ENCODE results near the gene ACSM3. TPM values are rescaled to one million over a fixed set of nuclear protein-coding genes. Genes with fewer than 3 reads are reported as not detected.
A peak's percentile ranks its signal among the peaks of the same experiment; 100 is the strongest.
"Not testable (repeated sequence)": the region's sequence is repeated elsewhere in the genome, so short reads cannot be mapped to it uniquely, and the experiment has no call there.

ACSM3 gene
- total RNA-seq, 4 donors from 2014 or later = 0.57 to 8.6 (median 3.8) TPM

DNA sequence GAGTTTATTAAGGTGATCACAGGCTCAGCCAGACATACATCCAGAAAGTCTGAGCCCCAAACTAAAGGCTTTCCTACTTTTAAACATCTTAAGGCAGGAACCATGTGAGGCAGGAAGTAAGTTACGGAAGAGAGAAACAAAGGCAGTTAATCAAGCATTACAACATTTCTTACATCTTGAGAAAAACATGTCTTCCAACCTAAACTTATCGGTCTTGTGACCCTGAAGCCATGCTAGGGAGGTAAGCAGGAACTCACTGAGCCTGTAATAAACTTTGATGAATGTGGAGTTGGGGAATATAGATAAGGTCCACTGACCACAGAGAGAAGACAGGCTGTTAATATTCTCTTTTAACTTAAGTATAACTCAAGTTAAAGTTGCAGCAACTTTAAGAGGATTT, 3.5 kb upstream of the ACSM3 start:
- TF ChIP-seq CTCF (IDR thresholded peaks at IDR 0.05) (no peak), POLR2A (IDR thresholded peaks at IDR 0.05) (no peak)
- intact Hi-C loops (cut with DNase I) = no loop called here
- no peaks in the 10 kb centered on the region for H3K9me3 ChIP-seq
- no peak overlapping the region for H3K4me3 ChIP-seq
- H3K36me3 ChIP-seq = no peaks in the 10 kb centered on the region
- H3K4me1 ChIP-seq = peaks cover 0 to 28% (median 0%) of the 10 kb centered on the region in 3 donors
- no peak overlapping the region for H3K27ac ChIP-seq
- no peak for DNase-seq
- no peaks in the 10 kb centered on the region for H3K27me3 ChIP-seq
- 58 to 72% methylated on average over 2 of the region's 2 CpGs for WGBS, 2 donors

DNA sequence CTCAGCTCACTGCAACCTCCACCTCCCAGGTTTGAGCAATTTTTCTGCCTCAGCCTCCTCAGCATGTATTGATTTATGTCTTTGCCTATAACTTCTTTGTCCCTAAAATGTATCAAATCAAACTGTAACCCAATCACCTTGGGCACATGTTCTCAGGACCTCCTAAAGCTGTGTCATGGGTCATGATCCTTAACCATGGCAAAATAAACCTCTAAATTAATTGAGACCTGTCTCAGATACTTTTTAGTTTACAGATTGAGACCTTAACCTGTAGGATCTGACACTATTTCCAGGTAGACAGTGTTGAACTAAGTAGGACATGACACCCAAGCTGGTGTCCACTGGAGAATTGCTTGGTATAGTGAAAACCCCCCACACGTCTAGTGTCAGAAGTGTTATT, 2.6 kb upstream of the ACSM3 start:
- peaks cover 0 to 28% (median 0%) of the 10 kb centered on the region in 3 donors for H3K4me1 ChIP-seq
- no peak overlapping the region for H3K4me3 ChIP-seq
- no peaks in the 10 kb centered on the region for H3K27me3 ChIP-seq
- TF ChIP-seq CTCF (IDR thresholded peaks at IDR 0.05) = no peak
- no peak for TF ChIP-seq POLR2A (IDR thresholded peaks at IDR 0.05)
- no peaks in the 10 kb centered on the region for H3K36me3 ChIP-seq
- no peak overlapping the region for H3K27ac ChIP-seq
- intact Hi-C loops (cut with DNase I) = no loop called here
- no peak for DNase-seq
- 75 to 80% methylated on average over 1 of the region's 1 CpG for WGBS, 2 donors
- H3K9me3 ChIP-seq = no peaks in the 10 kb centered on the region

GRCh38 chr16:20762404-20763123, 1.2 kb upstream of the ACSM3 start:
- Histone ChIP-seq H3K4me3 (no peak overlapping the region), H3K27me3 (no peaks in the 10 kb centered on the region), H3K4me1 (peaks cover 0 to 28% (median 0%) of the 10 kb centered on the region in 3 donors), H3K9me3 (no peaks in the 10 kb centered on the region), H3K27ac (peak overlapping the region in 2 of 4 donors; percentile 81 to 83), H3K36me3 (no peaks in the 10 kb centered on the region)
- TF ChIP-seq CTCF (IDR thresholded peaks at IDR 0.05) (no peak), POLR2A (IDR thresholded peaks at IDR 0.05) (no peak)
- no peak for DNase-seq
- 89 to 96% methylated on average over 3 of the region's 3 CpGs for WGBS, 2 donors
- intact Hi-C loops (cut with DNase I) = no loop called here

DNA sequence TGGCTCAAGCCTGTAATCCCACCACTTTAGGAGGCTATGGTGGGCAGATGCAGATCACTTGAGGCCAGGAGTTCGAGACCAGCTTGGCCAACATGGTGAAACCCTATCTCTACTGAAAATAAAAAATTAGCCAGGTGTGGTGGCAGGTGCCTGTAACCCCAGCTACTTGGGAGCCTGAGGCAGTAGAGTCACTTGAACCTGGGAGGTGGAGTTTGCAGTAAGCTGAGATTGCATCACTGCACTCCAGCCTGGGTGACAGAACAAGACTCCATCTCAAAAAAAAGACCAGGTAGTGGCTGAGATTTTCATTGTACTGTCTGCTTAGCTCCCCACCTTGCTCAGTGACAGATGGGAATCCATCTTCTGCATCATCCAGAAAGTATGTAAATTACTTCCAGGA, 634 bp downstream of the ACSM3 start:
- Histone ChIP-seq H3K27ac (peak overlapping the region in 2 of 4 donors; percentile 81 to 83), H3K4me1 (peaks cover 0 to 28% (median 0%) of the 10 kb centered on the region in 3 donors)
- intact Hi-C loops (cut with DNase I); DNase-seq; H3K27me3 ChIP-seq; H3K36me3 ChIP-seq; H3K4me3 ChIP-seq; H3K9me3 ChIP-seq: not testable (repeated sequence)
- WGBS, 2 donors = 88 to 89% methylated on average over 1 of the region's 1 CpG

DNA sequence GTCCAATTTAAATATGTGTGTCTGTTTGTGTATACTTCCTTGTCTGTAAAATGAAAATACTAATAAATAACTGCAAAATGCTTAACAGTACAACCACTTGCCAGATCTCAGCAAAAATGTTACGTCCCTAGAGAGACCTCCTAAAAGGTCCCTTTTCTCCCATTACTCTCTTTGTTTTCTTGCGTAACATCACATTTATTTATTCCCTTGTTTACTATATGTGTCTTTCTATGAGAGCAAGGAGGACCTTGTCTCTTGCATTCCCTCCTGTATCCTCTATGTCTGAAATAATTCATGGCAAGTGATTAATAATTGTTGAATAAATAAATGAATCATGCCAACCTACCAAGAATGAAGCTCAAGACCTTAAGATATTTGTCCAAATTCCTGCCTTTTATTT, 1.9 kb downstream of the ACSM3 start:
- Histone ChIP-seq H3K4me1 (peaks cover 0 to 28% (median 0%) of the 10 kb centered on the region in 3 donors), H3K36me3 (no peaks in the 10 kb centered on the region), H3K4me3 (no peak overlapping the region), H3K27ac (no peak overlapping the region), H3K27me3 (no peaks in the 10 kb centered on the region), H3K9me3 (no peaks in the 10 kb centered on the region)
- DNase-seq = no peak
- no peak for TF ChIP-seq POLR2A (IDR thresholded peaks at IDR 0.05)
- no peak for TF ChIP-seq CTCF (IDR thresholded peaks at IDR 0.05)
- intact Hi-C loops (cut with DNase I) = no loop called here
- WGBS, 2 donors = 91 to 92% methylated on average over 2 of the region's 2 CpGs

All from esophagus squamous epithelium (tissue), 5 donors.